ENCODE measurements around the gene LZTFL1.

The LZTFL1 gene

DNA sequence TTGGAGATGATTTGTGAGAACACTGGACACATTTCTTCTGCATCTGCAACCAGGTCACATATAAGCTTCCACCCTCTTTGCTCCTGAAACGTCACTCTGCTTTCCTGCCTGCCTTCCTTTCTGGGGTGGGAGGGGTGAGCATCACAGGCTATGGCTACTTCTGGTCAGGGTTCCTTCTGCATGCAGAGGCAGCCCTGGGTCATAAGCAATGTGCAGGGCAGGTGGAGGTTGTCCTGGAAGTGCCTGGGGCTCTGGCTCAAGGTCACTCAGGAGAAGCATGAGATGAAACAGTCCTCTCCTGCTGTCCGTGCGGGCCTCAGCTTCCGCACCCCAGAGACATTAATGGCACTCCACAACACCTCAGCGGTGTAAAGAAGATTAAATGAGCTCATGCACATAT lies 60.6 kb downstream of the LZTFL1 start:
- POLR2A ChIA-PET: no interaction called here
- TF ChIP-seq, protein P1, sequence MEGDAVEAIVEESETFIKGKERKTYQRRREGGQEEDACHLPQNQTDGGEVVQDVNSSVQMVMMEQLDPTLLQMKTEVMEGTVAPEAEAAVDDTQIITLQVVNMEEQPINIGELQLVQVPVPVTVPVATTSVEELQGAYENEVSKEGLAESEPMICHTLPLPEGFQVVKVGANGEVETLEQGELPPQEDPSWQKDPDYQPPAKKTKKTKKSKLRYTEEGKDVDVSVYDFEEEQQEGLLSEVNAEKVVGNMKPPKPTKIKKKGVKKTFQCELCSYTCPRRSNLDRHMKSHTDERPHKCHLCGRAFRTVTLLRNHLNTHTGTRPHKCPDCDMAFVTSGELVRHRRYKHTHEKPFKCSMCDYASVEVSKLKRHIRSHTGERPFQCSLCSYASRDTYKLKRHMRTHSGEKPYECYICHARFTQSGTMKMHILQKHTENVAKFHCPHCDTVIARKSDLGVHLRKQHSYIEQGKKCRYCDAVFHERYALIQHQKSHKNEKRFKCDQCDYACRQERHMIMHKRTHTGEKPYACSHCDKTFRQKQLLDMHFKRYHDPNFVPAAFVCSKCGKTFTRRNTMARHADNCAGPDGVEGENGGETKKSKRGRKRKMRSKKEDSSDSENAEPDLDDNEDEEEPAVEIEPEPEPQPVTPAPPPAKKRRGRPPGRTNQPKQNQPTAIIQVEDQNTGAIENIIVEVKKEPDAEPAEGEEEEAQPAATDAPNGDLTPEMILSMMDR (IDR thresholded peaks at IDR 0.05; ENCODE audit: insufficient read depth, low read length, missing control alignments): no peak
- CTCF ChIA-PET: interaction anchor here (2.1 kb wide), 1 partner anchor 20 kb away, joined by 6 read pairs; no protein-coding TSS in a partner anchor
- H3K4me3 ChIP-seq (ENCODE audit: low read depth, low read length): no peak overlapping the region
- no peak for DNase-seq (ENCODE audit: low read depth, low spot score)

DNA sequence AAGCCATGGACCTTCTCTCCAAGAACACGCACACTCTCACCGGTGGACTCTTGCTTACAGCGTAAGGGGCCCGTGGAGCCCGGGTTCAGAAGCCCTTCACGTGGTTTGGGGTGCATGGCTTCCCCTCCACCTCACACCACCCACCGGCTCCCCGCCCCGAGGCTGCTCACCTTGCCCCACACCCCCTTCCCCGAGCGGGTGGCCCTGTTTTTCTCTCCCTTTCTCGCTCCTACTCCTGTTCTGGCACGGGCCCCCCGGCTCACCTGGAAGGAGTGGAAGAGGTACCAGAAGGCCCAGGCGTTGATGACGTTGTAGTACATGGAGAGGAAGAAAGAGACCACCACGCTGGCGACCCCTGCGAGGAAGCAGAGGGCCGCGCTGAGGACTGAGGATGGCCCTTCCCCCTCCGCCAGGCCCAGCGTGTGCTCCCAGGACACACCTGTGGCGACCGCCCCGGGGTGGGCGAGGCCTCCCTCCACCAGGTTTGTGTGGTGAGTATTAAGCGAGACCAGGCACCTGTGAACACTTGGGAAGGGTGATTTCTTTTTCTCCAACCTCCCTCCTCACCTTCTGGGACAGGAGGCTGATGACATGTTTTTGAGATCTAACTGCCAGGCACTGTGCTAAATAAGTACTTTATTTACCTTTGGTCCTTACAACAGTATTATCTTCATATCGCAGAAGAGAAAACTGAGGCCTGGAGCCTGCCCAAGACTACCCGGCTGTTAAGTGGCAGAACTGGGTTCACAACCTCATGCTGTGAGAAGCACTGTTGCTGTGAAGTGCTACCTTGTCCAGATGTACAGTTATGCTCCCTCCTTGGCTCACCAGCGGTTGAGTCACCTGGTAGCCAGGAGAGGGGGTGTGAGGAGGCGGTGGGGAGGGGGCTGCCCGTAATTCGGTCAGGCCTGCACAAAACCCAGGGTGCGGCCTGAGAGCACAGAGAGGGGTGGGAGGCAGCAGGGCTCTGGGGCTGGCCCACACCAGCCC lies 61.9 kb downstream of the LZTFL1 start:
- ChIA-PET POLR2A (no interaction called here), CTCF (no interaction called here)
- TF ChIP-seq, protein P1 (IDR thresholded peaks at IDR 0.05; ENCODE audit: insufficient read depth, low read length, missing control alignments): no peak
- no peak for DNase-seq (ENCODE audit: low read depth, low spot score)
- no peak overlapping the region for H3K4me3 ChIP-seq (ENCODE audit: low read depth, low read length)

DNA sequence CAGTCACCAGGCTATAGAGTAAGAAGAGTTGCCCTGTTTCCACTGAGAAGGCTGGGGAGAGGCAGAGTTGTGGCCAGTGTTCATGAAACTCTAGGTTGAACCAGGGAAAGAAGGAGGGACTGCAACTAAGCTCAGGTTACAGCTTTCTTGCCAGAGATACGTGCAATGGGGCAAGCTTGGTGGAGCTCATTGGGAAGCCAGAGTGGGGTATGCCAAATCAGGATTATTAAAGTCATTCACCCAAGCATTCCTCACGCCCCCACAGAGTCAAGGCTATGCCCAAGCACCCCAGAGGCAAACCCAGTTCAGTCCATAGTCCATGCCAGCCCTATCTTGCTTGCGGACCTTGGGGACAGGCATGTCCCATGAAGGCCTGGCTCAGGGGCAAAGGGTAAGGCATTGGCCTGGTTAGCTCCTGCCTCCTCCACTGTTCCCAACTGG lies 63.1 kb downstream of the LZTFL1 start:
- H3K4me3 ChIP-seq (ENCODE audit: low read depth, low read length): no peak overlapping the region
- ChIA-PET CTCF (interaction anchor here (3.8 kb wide), 1 partner anchor 17 kb away, joined by 22 read pairs; no protein-coding TSS in a partner anchor), POLR2A (no interaction called here)
- TF ChIP-seq, protein P1 (IDR thresholded peaks at IDR 0.05; ENCODE audit: insufficient read depth, low read length, missing control alignments): no peak
- no peak for DNase-seq (ENCODE audit: low read depth, low spot score)

DNA sequence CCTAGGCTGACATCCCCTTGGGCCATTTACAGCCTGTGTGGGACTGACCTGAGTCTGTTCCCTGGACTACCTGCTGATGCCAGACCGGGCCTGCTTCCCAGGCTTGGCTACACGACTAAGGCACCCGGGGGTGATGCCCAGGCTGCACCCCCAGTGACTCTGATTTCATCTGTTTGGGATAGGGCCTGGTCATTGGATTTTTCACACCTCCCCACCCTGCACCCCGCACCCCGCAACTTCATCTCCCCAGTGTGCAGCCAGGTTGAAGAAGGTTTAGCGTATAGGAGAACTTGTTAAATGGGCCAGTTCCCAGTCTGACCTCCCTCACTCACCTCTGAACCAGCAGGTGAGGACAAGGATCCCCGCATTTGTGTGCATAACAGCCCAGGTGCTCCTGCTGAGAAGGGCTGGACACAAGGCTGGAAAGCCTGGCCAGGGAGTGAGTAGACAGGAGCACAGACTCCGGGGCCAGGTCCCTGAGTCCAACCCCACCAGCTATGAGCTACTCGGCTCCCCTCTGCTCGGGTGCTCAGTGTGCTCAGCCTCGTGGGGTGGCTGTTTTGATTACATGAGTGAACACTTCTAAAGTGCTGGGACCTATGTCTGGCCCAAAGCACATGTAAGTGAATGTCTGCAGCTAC lies 64.1 kb downstream of the LZTFL1 start:
- ChIA-PET CTCF (interaction anchor here (3.8 kb wide), 1 partner anchor 16 kb away, joined by 22 read pairs; no protein-coding TSS in a partner anchor), POLR2A (no interaction called here)
- DNase-seq (ENCODE audit: low read depth, low spot score): no peak
- TF ChIP-seq, protein P1 (IDR thresholded peaks at IDR 0.05; ENCODE audit: insufficient read depth, low read length, missing control alignments): no peak
- no peak overlapping the region for H3K4me3 ChIP-seq (ENCODE audit: low read depth, low read length)

DNA sequence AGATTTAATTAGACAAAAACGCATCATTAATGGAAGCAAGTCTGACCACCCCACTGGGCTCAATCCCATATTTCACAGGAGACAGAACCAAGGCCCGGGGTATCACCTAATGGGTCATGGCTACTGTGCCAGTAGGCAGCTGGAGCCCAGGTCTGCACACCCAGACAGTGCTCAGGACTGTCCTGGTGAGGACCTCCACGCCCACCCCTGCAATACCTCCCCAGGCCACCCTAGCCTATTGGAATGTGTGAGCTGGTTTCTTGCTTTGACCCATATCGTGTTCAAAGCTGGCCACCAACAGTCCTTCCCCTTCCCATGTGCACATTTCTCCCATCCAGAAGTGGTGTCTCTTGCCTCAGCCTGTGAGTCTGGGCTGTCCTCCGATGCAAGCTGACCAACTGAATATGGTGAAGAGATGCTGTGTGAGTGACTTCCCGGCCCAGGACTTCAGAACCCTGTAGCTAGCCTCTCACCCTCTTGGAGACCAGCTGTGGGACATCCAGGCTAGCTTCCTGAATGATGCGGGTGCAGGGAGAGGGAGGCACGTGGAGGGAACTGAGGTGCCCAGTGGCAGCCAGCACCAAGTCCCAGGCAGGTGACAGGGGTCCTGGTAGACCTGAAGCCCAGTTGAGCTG lies 64.7 kb downstream of the LZTFL1 start:
- ChIA-PET POLR2A (no interaction called here), CTCF (interaction anchor here (3.8 kb wide), 1 partner anchor 15 kb away, joined by 22 read pairs; no protein-coding TSS in a partner anchor)
- DNase-seq (ENCODE audit: low read depth, low spot score): no peak
- H3K4me3 ChIP-seq (ENCODE audit: low read depth, low read length): no peak overlapping the region
- TF ChIP-seq, protein P1 (IDR thresholded peaks at IDR 0.05; ENCODE audit: insufficient read depth, low read length, missing control alignments): no peak
